Effector memory CD4-positive, alpha-beta T cell (primary cell): ENCODE results near the gene COL9A3.

Experiments
- DNase-seq, 3 donors: peaks; one replicate each; pipeline ENCODE4 v3.0.0-alpha.2; 2020
- H3K27ac ChIP-seq: 2 replicates; pipeline ENCODE4 v1.7.0; 2013; ENCODE audit warnings: mild to moderate bottlenecking, low read length, moderate library complexity; ENCODE audit not compliant: insufficient read depth, poor library complexity, severe bottlenecking
- H3K27me3 ChIP-seq: replicated peaks from 2 replicates; pipeline ENCODE4 v1.7.0; 2013; ENCODE audit warnings: mild to moderate bottlenecking, low read length; ENCODE audit not compliant: insufficient read depth, control insufficient read depth, poor library complexity, severe bottlenecking
- H3K36me3 ChIP-seq: 2 replicates; pipeline ENCODE4 v1.7.0; 2013; ENCODE audit warnings: mild to moderate bottlenecking, low read length, moderate library complexity; ENCODE audit not compliant: control insufficient read depth, insufficient read depth
- H3K4me1 ChIP-seq: 2 replicates; pipeline ENCODE4 v1.7.0; 2013; ENCODE audit warnings: low read length, mild to moderate bottlenecking; ENCODE audit not compliant: control insufficient read depth, insufficient read depth, poor library complexity, severe bottlenecking
- H3K4me3 ChIP-seq: 2 replicates; pipeline ENCODE4 v1.7.0; 2013; ENCODE audit warnings: low read length, low read depth, mild to moderate bottlenecking; ENCODE audit not compliant: insufficient read depth, poor library complexity, severe bottlenecking
- H3K9me3 ChIP-seq: 2 replicates; pipeline ENCODE4 v1.7.0; 2013; ENCODE audit warnings: mild to moderate bottlenecking, low read length, moderate library complexity; ENCODE audit not compliant: control insufficient read depth

COL9A3 gene

GRCh38 chr20:62797671-62798532 lies 18.9 kb upstream of the COL9A3 start:
- peaks cover 18% of the 10 kb centered on the region for H3K4me1 ChIP-seq
- H3K4me3 ChIP-seq = no peak overlapping the region
- DNase-seq = no peak
- H3K27ac ChIP-seq = no peak overlapping the region
- H3K27me3 ChIP-seq = no peaks in the 10 kb centered on the region
- peaks cover 30% of the 10 kb centered on the region for H3K36me3 ChIP-seq
- no peaks in the 10 kb centered on the region for H3K9me3 ChIP-seq

- Histone ChIP-seq H3K9me3 (no peaks in the 10 kb centered on the region), H3K27ac (no peak overlapping the region), H3K4me1 (peaks cover 13% of the 10 kb centered on the region), H3K4me3 (no peak overlapping the region), H3K36me3 (peaks cover 30% of the 10 kb centered on the region), H3K27me3 (no peaks in the 10 kb centered on the region)
- no peak for DNase-seq
Observed at GRCh38 chr20:62799036-62799435, 17.8 kb upstream of the COL9A3 start.

GRCh38 chr20:62799459-62799858 lies 17.4 kb upstream of the COL9A3 start:
- Histone ChIP-seq H3K27me3 (no peaks in the 10 kb centered on the region), H3K36me3 (peaks cover 30% of the 10 kb centered on the region), H3K9me3 (no peaks in the 10 kb centered on the region), H3K27ac (no peak overlapping the region), H3K4me3 (no peak overlapping the region), H3K4me1 (peaks cover 15% of the 10 kb centered on the region)
- DNase-seq = no peak

- no peak for DNase-seq
Observed at GRCh38 chr20:62799873-62800272, 17.0 kb upstream of the COL9A3 start.

GRCh38 chr20:62800314-62801259 lies 16.3 kb upstream of the COL9A3 start:
- Histone ChIP-seq H3K27ac (no peak overlapping the region), H3K4me1 (peaks cover 13% of the 10 kb centered on the region), H3K27me3 (no peaks in the 10 kb centered on the region), H3K36me3 (peaks cover 30% of the 10 kb centered on the region), H3K9me3 (no peaks in the 10 kb centered on the region), H3K4me3 (no peak overlapping the region)
- DNase-seq = no peak

More at GRCh38 chr20:62799873-62800272, 17.0 kb upstream of the COL9A3 start:
- peaks cover 30% of the 10 kb centered on the region for H3K36me3 ChIP-seq
- peaks cover 11% of the 10 kb centered on the region for H3K4me1 ChIP-seq
- H3K27ac ChIP-seq = no peak overlapping the region
- no peaks in the 10 kb centered on the region for H3K9me3 ChIP-seq
- no peaks in the 10 kb centered on the region for H3K27me3 ChIP-seq
- H3K4me3 ChIP-seq = no peak overlapping the region

- H3K9me3 ChIP-seq = no peaks in the 10 kb centered on the region
- no peak for DNase-seq
- H3K36me3 ChIP-seq = peaks cover 30% of the 10 kb centered on the region
- peaks cover 21% of the 10 kb centered on the region for H3K4me1 ChIP-seq
- no peak overlapping the region for H3K27ac ChIP-seq
- H3K4me3 ChIP-seq = no peak overlapping the region
- no peaks in the 10 kb centered on the region for H3K27me3 ChIP-seq
Observed at GRCh38 chr20:62801284-62802010, 15.4 kb upstream of the COL9A3 start.

GRCh38 chr20:62802026-62802712 lies 14.7 kb upstream of the COL9A3 start:
- Histone ChIP-seq H3K27ac (no peak overlapping the region), H3K4me3 (no peak overlapping the region), H3K4me1 (peaks cover 28% of the 10 kb centered on the region), H3K36me3 (peaks cover 30% of the 10 kb centered on the region), H3K27me3 (no peaks in the 10 kb centered on the region), H3K9me3 (no peaks in the 10 kb centered on the region)
- no peak for DNase-seq

- Histone ChIP-seq H3K4me3 (peak overlapping the region; percentile 81), H3K4me1 (peaks cover 23% of the 10 kb centered on the region), H3K27ac (peak overlapping the region; percentile 73), H3K36me3 (peaks cover 33% of the 10 kb centered on the region), H3K9me3 (no peaks in the 10 kb centered on the region), H3K27me3 (no peaks in the 10 kb centered on the region)
- DNase-seq = no peak
Observed at GRCh38 chr20:62804021-62804626, 12.7 kb upstream of the COL9A3 start.

- peak; percentile 61 to 69 (median 63) for DNase-seq
- Histone ChIP-seq H3K4me1 (peaks cover 23% of the 10 kb centered on the region), H3K4me3 (peak within 1 kb of the TSS; percentile 81), H3K36me3 (peaks cover 33% of the 10 kb centered on the region), H3K27me3 (no peaks in the 10 kb centered on the region), H3K27ac (peak within 1 kb of the TSS; percentile 73), H3K9me3 (no peaks in the 10 kb centered on the region)
Observed at GRCh38 chr20:62804627-62805154, 12.2 kb upstream of the COL9A3 start, which contains the start of gene OGFR. TSS of gene OGFR (plus strand) at chr20:62804835. CDS start at chr20:62804860, 25 bp downstream.
